Mesenchymal stem cell (in vitro differentiated cells and primary cell): ENCODE measurements around the gene CDKN2C.
"Not testable (repeated sequence)": the region's sequence is repeated elsewhere in the genome, so short reads cannot be mapped to it uniquely, and the experiment has no call there.

Experiments used
- DNase-seq: peaks from one replicate; pipeline ENCODE4 v3.0.0-alpha.2; 2013
- H2AFZ ChIP-seq: one replicate; pipeline ENCODE4 v1.6.1; 2013; ENCODE audit warnings: low read depth, mild to moderate bottlenecking, control low read depth, inconsistent platforms, low read length, moderate library complexity
- H2AK5ac ChIP-seq: 2 replicates; pipeline ENCODE4 v1.6.1; 2013; ENCODE audit warnings: low read length, moderate library complexity, mild to moderate bottlenecking, inconsistent platforms; ENCODE audit not compliant: severe bottlenecking
- H2BK120ac ChIP-seq: one replicate; pipeline ENCODE4 v1.6.1; 2013; ENCODE audit warnings: low read depth, mild to moderate bottlenecking, inconsistent platforms, low read length, moderate library complexity
- H2BK12ac ChIP-seq, 2 experiments: one replicate each; pipeline ENCODE4 v1.6.1; 2013; ENCODE audit warnings: inconsistent platforms in 2 of 2, low read length in 2 of 2, mild to moderate bottlenecking in 2 of 2, moderate library complexity in 2 of 2, control low read depth in 1 of 2
- H2BK15ac ChIP-seq: one replicate; pipeline ENCODE4 v1.6.1; 2013; ENCODE audit warnings: mild to moderate bottlenecking, low read depth, inconsistent platforms; ENCODE audit not compliant: poor library complexity, severe bottlenecking
- H2BK5ac ChIP-seq: 2 replicates; pipeline ENCODE4 v1.6.1; 2013; ENCODE audit warnings: low read depth, mild to moderate bottlenecking, low read length, control low read depth, inconsistent platforms; ENCODE audit not compliant: poor library complexity, severe bottlenecking
- H3K14ac ChIP-seq, 2 experiments: one replicate each; pipeline ENCODE4 v1.6.1; 2013; ENCODE audit warnings: inconsistent platforms in 2 of 2, low read length in 2 of 2, control low read depth in 1 of 2, mild to moderate bottlenecking in 1 of 2, moderate library complexity in 1 of 2
- H3K18ac ChIP-seq, 2 experiments: one replicate each; pipeline ENCODE4 v1.6.1; 2013; ENCODE audit warnings: inconsistent platforms in 2 of 2, low read length in 2 of 2, control low read depth in 1 of 2, low read depth in 1 of 2, mild to moderate bottlenecking in 1 of 2
- H3K23ac ChIP-seq, 2 experiments: one replicate each; pipeline ENCODE4 v1.6.1; 2013; ENCODE audit warnings: inconsistent platforms in 2 of 2, low read length in 2 of 2, mild to moderate bottlenecking in 2 of 2, moderate library complexity in 2 of 2, control low read depth in 1 of 2
- H3K27ac ChIP-seq: 2 replicates; pipeline ENCODE4 v1.5.1; 2013; ENCODE audit warnings: mild to moderate bottlenecking, moderate library complexity, low read length, control low read depth, inconsistent platforms; ENCODE audit not compliant: poor library complexity, severe bottlenecking
- H3K27me3 ChIP-seq, 2 experiments: 2 replicates each; pipeline versions ENCODE4 v1.6.1 to v1.7.0; 2013; ENCODE audit warnings: low read length in 2 of 2, mild to moderate bottlenecking in 2 of 2, moderate library complexity in 2 of 2, control low read depth in 1 of 2, inconsistent platforms in 1 of 2; ENCODE audit not compliant: control insufficient read depth in 1 of 2, insufficient read depth in 1 of 2
- H3K36me3 ChIP-seq, 2 experiments: 2 replicates each; pipeline versions ENCODE4 v1.6.1 to v1.7.0; 2013; ENCODE audit warnings: low read length in 2 of 2, control low read depth in 1 of 2, inconsistent platforms in 1 of 2, low read depth in 1 of 2, mild to moderate bottlenecking in 1 of 2; ENCODE audit not compliant: insufficient read depth in 2 of 2, control insufficient read depth in 1 of 2
- H3K4ac ChIP-seq, 2 experiments: one replicate each; pipeline ENCODE4 v1.6.1; 2013; ENCODE audit warnings: inconsistent platforms in 2 of 2, low read length in 2 of 2, mild to moderate bottlenecking in 2 of 2, moderate library complexity in 2 of 2, control low read depth in 1 of 2, low read depth in 1 of 2
- H3K4me1 ChIP-seq: 2 replicates; pipeline ENCODE4 v1.6.1; 2013; ENCODE audit warnings: low read depth, low read length, control low read depth; ENCODE audit not compliant: control insufficient read depth, insufficient read depth
- H3K4me2 ChIP-seq: 2 replicates; pipeline ENCODE4 v1.6.1; 2013; ENCODE audit warnings: low read length, mild to moderate bottlenecking, inconsistent platforms; ENCODE audit not compliant: poor library complexity, severe bottlenecking
- H3K4me3 ChIP-seq, 2 experiments: 2 replicates each; pipeline versions ENCODE4 v1.5.1 to v1.7.0; 2013; ENCODE audit warnings: low read length in 2 of 2, mild to moderate bottlenecking in 2 of 2, control low read depth in 1 of 2, low read depth in 1 of 2; ENCODE audit not compliant: insufficient read depth in 1 of 2
- H3K79me1 ChIP-seq: replicated peaks from 2 replicates; pipeline ENCODE4 v1.6.1; 2013; ENCODE audit warnings: mild to moderate bottlenecking, control low read depth, low read length, inconsistent platforms; ENCODE audit not compliant: poor library complexity, severe bottlenecking
- H3K9ac ChIP-seq: 2 replicates; pipeline ENCODE4 v1.7.0; 2013; ENCODE audit warnings: mild to moderate bottlenecking, low read length, moderate library complexity
- H3K9me3 ChIP-seq: 2 replicates; pipeline ENCODE4 v1.7.0; 2013; ENCODE audit warnings: mild to moderate bottlenecking, low read length; ENCODE audit not compliant: control insufficient read depth
- H4K8ac ChIP-seq: one replicate; pipeline ENCODE4 v1.6.1; 2013; ENCODE audit warnings: inconsistent platforms, mild to moderate bottlenecking, low read length, moderate library complexity
- H4K91ac ChIP-seq: one replicate; pipeline ENCODE4 v1.6.1; 2013; ENCODE audit warnings: mild to moderate bottlenecking, low read length, inconsistent platforms
- WGBS: methylation state at CpG from one replicate; pipeline ENCODE4 v1.1.7; 2013; ENCODE audit warnings: mixed read lengths; 5-methylcytosine and 5-hydroxymethylcytosine counted together

The CDKN2C gene

DNA sequence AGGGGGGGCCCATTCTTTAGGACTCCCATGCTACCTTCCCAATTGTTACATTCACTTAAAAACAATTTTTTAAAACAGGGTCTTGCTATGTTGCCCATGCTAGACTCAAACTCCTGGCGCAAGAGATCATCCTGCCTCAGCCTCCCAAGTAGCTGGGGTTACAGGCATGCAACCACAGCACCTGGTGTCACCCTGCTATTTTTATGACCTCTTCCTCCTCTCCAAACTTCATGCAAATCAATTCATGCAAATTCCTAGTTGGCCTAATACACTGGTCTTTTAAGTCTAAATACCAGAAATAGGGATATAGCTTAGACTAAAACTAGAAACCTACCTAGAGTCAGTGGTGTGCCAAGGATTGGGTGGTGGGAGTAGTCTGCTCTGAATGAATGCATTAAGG, 30.1 kb downstream of the CDKN2C start:
- no peak overlapping the region for H2BK12ac ChIP-seq
- 100% methylated on average over 1 of the region's 1 CpG for WGBS

DNA sequence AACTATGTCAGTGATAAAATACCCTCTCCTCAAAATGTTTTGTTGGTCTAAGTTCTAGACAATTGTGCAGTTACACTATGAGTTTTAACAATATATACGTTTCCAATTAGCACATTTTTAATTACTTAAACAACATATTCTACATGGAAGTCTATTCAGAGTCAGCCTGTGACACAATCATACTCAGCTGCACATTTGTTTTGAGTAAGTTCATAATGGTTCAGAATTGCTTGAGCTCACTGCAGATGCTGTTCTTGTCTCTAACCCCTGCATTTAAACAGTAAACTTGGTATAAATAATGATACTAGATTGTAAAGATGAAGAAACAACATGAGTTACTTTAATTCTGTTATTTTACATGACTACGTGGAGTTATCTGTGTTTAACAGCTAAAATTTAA, 30.6 kb downstream of the CDKN2C start:
- DNase-seq = no peak
- Histone ChIP-seq H2BK120ac (no peak overlapping the region), H3K27me3 (no peaks in the 10 kb centered on the region), H3K27ac (no peak overlapping the region), H2BK12ac (no peak overlapping the region), H3K4me1 (no peaks in the 10 kb centered on the region), H3K9ac (no peak overlapping the region), H3K4me2 (no peak overlapping the region), H3K4ac (no peak overlapping the region), H3K23ac (no peak overlapping the region), H2AFZ (no peak overlapping the region), H2AK5ac (no peak overlapping the region), H4K91ac (no peak overlapping the region), H3K79me1 (no peaks in the 10 kb centered on the region), H3K14ac (no peak overlapping the region), H2BK5ac (no peak overlapping the region), H4K8ac (no peak overlapping the region), H3K9me3 (no peaks in the 10 kb centered on the region), H3K4me3 (no peak overlapping the region), H3K36me3 (peaks cover 0 to 4% of the 10 kb centered on the region in 2 experiments), H3K18ac (no peak overlapping the region), H2BK15ac (no peak overlapping the region)
- WGBS = no CpG with 5 or more reads among the region's 2 CpGs

More for the DNA sequence above, 30.1 kb downstream of the CDKN2C start:
- no peaks in the 10 kb centered on the region for H3K27me3 ChIP-seq
- no peak overlapping the region for H3K4me2 ChIP-seq
- no peak overlapping the region for H3K18ac ChIP-seq
- no peak overlapping the region for H2BK5ac ChIP-seq
- no peak overlapping the region for H4K8ac ChIP-seq
- no peak overlapping the region for H2AFZ ChIP-seq
- no peak overlapping the region for H3K23ac ChIP-seq
- no peaks in the 10 kb centered on the region for H3K79me1 ChIP-seq
- no peak overlapping the region for H2BK15ac ChIP-seq
- no peak overlapping the region for H2AK5ac ChIP-seq
- H3K4me3 ChIP-seq = no peak overlapping the region
- H3K9me3 ChIP-seq = no peaks in the 10 kb centered on the region
- no peak overlapping the region for H3K9ac ChIP-seq
- no peak overlapping the region for H3K14ac ChIP-seq
- H3K27ac ChIP-seq = no peak overlapping the region
- no peak overlapping the region for H3K4ac ChIP-seq
- H4K91ac ChIP-seq = no peak overlapping the region
- no peak overlapping the region for H2BK120ac ChIP-seq
- peaks cover 0 to 4% of the 10 kb centered on the region in 2 experiments for H3K36me3 ChIP-seq
- DNase-seq = no peak
- no peaks in the 10 kb centered on the region for H3K4me1 ChIP-seq

DNA sequence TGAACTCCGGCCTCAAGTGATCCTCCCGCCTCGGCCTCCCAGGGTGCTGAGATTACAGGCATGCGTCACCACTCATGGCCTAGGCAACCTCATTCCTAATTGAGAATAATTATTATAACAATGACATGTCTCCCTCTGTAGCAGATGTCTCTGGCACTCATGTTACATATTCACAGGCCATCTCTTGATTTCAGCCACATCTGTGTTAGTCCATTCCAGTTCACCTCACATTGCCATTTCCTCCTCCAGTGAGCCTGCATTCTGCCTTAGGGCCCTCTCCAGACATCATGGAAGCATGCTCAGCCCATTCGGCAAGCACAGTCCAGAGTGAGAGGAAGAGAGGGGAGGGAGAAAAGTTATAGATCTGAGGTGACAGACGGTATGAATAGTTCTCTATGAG, 32.5 kb downstream of the CDKN2C start:
- WGBS = 93% methylated on average over 6 of the region's 6 CpGs
- no peak overlapping the region for H4K8ac ChIP-seq
- H2AK5ac ChIP-seq = no peak overlapping the region
- no peak for DNase-seq
- H4K91ac ChIP-seq = no peak overlapping the region
- H3K18ac ChIP-seq = no peak overlapping the region
- no peaks in the 10 kb centered on the region for H3K4me1 ChIP-seq
- no peak overlapping the region for H2AFZ ChIP-seq
- H3K9me3 ChIP-seq = no peaks in the 10 kb centered on the region
- peaks cover 0 to 4% of the 10 kb centered on the region in 2 experiments for H3K36me3 ChIP-seq
- H3K79me1 ChIP-seq = no peaks in the 10 kb centered on the region
- no peaks in the 10 kb centered on the region for H3K27me3 ChIP-seq
- no peak overlapping the region for H3K14ac ChIP-seq
- H3K27ac ChIP-seq = no peak overlapping the region
- H3K4ac ChIP-seq = no peak overlapping the region
- no peak overlapping the region for H2BK120ac ChIP-seq
- H3K4me2 ChIP-seq = no peak overlapping the region
- H2BK15ac ChIP-seq = no peak overlapping the region
- H3K9ac ChIP-seq = no peak overlapping the region
- H3K4me3 ChIP-seq = no peak overlapping the region
- no peak overlapping the region for H2BK5ac ChIP-seq
- no peak overlapping the region for H3K23ac ChIP-seq
- H2BK12ac ChIP-seq = no peak overlapping the region

GRCh38 chr1:51005549-51005948, 35.5 kb downstream of the CDKN2C start:
- H3K4me1 ChIP-seq, DNase-seq, H3K14ac ChIP-seq, H3K79me1 ChIP-seq, H4K8ac ChIP-seq, H2AK5ac ChIP-seq, H2BK12ac ChIP-seq, H3K4me3 ChIP-seq, H3K9me3 ChIP-seq, H3K23ac ChIP-seq, H2BK120ac ChIP-seq, H4K91ac ChIP-seq, H3K4ac ChIP-seq, H3K4me2 ChIP-seq, H3K27me3 ChIP-seq, H2BK15ac ChIP-seq, H3K36me3 ChIP-seq, H3K27ac ChIP-seq, H3K9ac ChIP-seq, H3K18ac ChIP-seq, H2BK5ac ChIP-seq, H2AFZ ChIP-seq: not testable (repeated sequence)
- 65% methylated on average over 4 of the region's 4 CpGs for WGBS
